ENCODE results near the gene RBM47.
"Not testable (repeated sequence)": the region's sequence is repeated elsewhere in the genome, so short reads cannot be mapped to it uniquely, and the experiment has no call there.

GRCh38 chr4:40446261-40446750 is 183.4 kb downstream of the RBM47 start:
- TF ChIP-seq CTCF, POLR2A (IDR thresholded peaks at IDR 0.05): not testable (repeated sequence)
